Gastroesophageal sphincter (tissue), 4 donors: Measurements from ENCODE around the gene GALT. TPM values are rescaled to one million over a fixed set of nuclear protein-coding genes. Genes with fewer than 3 reads are reported as not detected.
A peak's percentile ranks its signal among the peaks of the same experiment; 100 is the strongest.

ENCODE experiments used
- ATAC-seq: fragments of 150-250 bp; one replicate; pipeline ENCODE4 v1.9.1; 2016; ENCODE audit warnings: mild to moderate bottlenecking, moderate library complexity
- H3K27ac ChIP-seq, 4 donors: fragments of 200-600 bp; sonication (generic) in 3 of 4; 1 replicate in 3 of 4; 2 replicates in 1 of 4; pipeline ENCODE4 v1.5.1; 2016 to 2019
- H3K27me3 ChIP-seq: fragments of 200-600 bp; sonication (generic); one replicate; pipeline ENCODE4 v1.5.1; 2019
- H3K36me3 ChIP-seq, 2 donors: fragments of 200-600 bp; sonication (generic); one replicate each; pipeline ENCODE4 v1.5.1; 2019; ENCODE audit warnings: control low read depth in 1 of 2
- H3K4me1 ChIP-seq, 3 donors: fragments of 200-600 bp; sonication (generic); 1 replicate in 2 of 3; 2 replicates in 1 of 3; pipeline ENCODE4 v1.5.1; 2016 to 2019; ENCODE audit warnings: control low read depth in 2 of 3
- H3K4me3 ChIP-seq, 2 donors: fragments of 200-600 bp; sonication (generic); one replicate each; pipeline ENCODE4 v1.5.1; 2019; ENCODE audit warnings: mild to moderate bottlenecking in 1 of 2, moderate library complexity in 1 of 2
- H3K9me3 ChIP-seq, 3 donors: fragments of 200-600 bp; sonication (generic); one replicate each; pipeline ENCODE4 v1.5.1; 2017 to 2019; ENCODE audit warnings: control low read depth in 2 of 3
- EP300 ChIP-seq: sonication (generic); formaldehyde crosslinking; IDR thresholded peaks from one replicate; pipeline ENCODE4 v1.6.1; 2017; ENCODE audit warnings: antibody characterized with exemption, mild to moderate bottlenecking
- POLR2A ChIP-seq, 2 donors: fragments of 450-650 bp; IDR thresholded peaks; one replicate each; pipeline ENCODE4 v1.6.1; 2017; ENCODE audit warnings: antibody characterized with exemption in 2 of 2, mild to moderate bottlenecking in 2 of 2, moderate library complexity in 1 of 2
- POLR2AphosphoS5 ChIP-seq: sonication (generic); formaldehyde crosslinking; IDR thresholded peaks from one replicate; pipeline ENCODE4 v1.6.1; 2017; ENCODE audit warnings: antibody characterized with exemption
- WGBS, 2 donors: methylation state at CpG; one replicate each; pipeline ENCODE4 v1.1.5; 2018; ENCODE audit warnings: low coverage in 1 of 2; 5-methylcytosine and 5-hydroxymethylcytosine counted together
- total RNA-seq, 4 donors: library from RNA; depleted of rRNA; stranded (reverse); fragments of >200 nt; gene quantifications; one replicate each; pipeline ENCODE4 v1.1.0, GENCODE V29; 2016
- TF ChIP-seq, protein P1 (sequence below), 4 experiments: fragments of 200-600 bp in 2 of 4; fragments of 450-650 bp in 2 of 4; sonication (generic) in 1 of 4; IDR thresholded peaks; one replicate each; pipeline ENCODE4 v1.5.1; 2017 to 2019; ENCODE audit warnings: antibody characterized with exemption in 4 of 4, mild to moderate bottlenecking in 2 of 4, moderate library complexity in 2 of 4

The GALT gene
- total RNA-seq: 10 to 100 TPM; 19.1 to 51.4 (median 25.7) TPM

DNA sequence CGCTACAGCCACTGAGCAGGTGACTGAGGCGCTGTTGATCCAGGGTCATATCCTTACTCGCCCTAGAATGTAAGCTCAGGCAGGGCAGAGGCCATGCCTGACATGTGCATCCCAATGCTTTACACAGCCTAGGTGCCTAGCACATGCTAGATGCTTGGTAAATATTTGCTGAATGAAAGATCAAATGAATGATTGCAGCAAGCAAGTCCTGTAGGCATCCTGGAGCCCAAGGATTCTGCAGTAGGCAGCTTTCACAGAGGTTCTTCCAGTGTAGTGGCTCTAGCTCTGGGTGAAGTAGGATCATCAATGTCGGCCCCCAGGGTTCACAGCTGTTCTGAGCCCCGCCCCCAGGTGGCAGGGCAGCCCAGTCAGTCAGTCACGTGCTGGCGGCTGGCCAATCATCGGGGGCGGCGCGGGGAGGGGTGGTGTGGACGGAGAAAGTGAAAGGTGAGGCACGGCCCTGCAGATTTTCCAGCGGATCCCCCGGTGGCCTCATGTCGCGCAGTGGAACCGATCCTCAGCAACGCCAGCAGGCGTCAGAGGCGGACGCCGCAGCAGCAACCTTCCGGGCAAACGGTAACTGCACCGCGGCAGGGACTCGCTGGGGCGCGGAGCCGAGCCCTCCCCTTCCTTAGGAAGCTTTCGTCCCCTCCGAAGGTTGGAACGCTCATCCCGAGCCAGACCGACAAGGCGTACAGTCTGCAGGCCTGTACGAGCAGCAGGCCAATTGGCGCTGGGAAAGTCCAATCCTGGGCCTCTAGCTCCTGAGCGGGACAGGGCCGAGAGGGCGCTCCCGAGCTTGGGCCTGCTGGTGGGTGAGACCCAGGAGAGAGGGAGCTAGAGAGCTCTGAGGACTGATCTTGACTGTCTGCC is at the start of gene GALT:
TSS of gene GALT (plus strand) at position 465 of the 873 bp plus-strand sequence. CDS start at position 495, 30 bp downstream.
- TF ChIP-seq POLR2A (IDR thresholded peaks at IDR 0.05) (peak; percentile 16 to 45), POLR2AphosphoS5 (peak; percentile 67), EP300 (no peak)
- TF ChIP-seq, protein P1, sequence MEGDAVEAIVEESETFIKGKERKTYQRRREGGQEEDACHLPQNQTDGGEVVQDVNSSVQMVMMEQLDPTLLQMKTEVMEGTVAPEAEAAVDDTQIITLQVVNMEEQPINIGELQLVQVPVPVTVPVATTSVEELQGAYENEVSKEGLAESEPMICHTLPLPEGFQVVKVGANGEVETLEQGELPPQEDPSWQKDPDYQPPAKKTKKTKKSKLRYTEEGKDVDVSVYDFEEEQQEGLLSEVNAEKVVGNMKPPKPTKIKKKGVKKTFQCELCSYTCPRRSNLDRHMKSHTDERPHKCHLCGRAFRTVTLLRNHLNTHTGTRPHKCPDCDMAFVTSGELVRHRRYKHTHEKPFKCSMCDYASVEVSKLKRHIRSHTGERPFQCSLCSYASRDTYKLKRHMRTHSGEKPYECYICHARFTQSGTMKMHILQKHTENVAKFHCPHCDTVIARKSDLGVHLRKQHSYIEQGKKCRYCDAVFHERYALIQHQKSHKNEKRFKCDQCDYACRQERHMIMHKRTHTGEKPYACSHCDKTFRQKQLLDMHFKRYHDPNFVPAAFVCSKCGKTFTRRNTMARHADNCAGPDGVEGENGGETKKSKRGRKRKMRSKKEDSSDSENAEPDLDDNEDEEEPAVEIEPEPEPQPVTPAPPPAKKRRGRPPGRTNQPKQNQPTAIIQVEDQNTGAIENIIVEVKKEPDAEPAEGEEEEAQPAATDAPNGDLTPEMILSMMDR (IDR thresholded peaks at IDR 0.05): peak in 3 of 4 experiments; percentile 41 to 59 (median 49)
- H3K36me3 ChIP-seq: peaks cover 0 to 24% of the 10 kb centered on the region in 2 donors
- WGBS, 2 donors: 13 to 87% methylated on average over 2 to 7 of the region's 43 CpGs
- peak within 1 kb of the TSS; percentile 62 to 69 for H3K4me3 ChIP-seq
- H3K27me3 ChIP-seq: no peaks in the 10 kb centered on the region
- peak; percentile 91 for ATAC-seq
- H3K27ac ChIP-seq: peak within 1 kb of the TSS; percentile 65 to 94 (median 88)
- H3K4me1 ChIP-seq: peaks cover 2 to 41% (median 21%) of the 10 kb centered on the region in 3 donors
- H3K9me3 ChIP-seq: no peaks in the 10 kb centered on the region

DNA sequence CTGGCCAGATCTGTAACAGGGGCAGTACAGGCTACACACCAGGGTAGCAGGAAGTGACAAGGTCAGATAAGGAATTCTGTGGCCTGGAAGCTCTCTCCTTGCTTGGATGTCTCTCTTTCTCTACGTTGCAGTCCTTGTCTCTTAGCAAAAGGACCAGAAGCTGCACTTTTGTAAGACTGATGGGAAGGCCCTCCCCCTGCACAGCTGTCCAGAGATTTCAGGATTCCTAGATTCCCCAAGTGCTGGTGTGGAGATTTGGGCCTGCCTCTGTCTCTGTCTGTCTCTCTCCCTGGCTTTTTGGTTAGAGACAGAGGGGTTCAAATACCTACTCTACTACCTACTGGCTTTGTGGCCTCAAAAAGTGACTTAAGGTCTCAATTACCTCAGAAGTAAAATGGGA is 46.9 kb upstream of the GALT start:
- Histone ChIP-seq H3K27me3 (peaks cover 7% of the 10 kb centered on the region), H3K27ac (no peak overlapping the region), H3K36me3 (no peaks in the 10 kb centered on the region), H3K4me3 (no peak overlapping the region), H3K4me1 (peaks cover 0 to 4% (median 0%) of the 10 kb centered on the region in 3 donors), H3K9me3 (no peaks in the 10 kb centered on the region)
- TF ChIP-seq POLR2AphosphoS5: no peak
- no peak for ATAC-seq
- WGBS, 2 donors: 43 to 50% methylated on average over 1 of the region's 1 CpG

DNA sequence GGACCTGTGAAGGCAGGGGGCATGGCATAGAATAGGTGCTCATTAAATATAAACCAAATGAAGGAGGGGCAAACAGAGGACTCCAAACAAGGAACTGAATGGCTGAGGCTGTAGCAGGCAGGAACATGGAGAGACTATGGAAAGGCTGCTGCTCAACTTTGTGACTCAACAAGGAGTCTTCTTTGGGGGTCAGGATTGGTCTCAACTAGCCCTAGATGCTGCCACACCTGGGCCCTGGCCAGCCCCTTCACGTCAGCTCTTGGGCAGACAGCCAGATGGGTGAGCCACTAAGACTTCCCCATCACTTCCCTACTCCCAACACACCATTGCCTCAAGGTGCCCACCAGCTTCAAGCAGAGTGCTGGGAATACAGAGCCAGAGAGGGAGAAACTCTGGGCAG is 45.6 kb upstream of the GALT start:
- H3K27me3 ChIP-seq: peaks cover 6% of the 10 kb centered on the region
- no peak overlapping the region for H3K4me3 ChIP-seq
- 0% methylated on average over 1 of the region's 1 CpG; no CpG with 5 or more reads in 1 of the 2 donors for WGBS, 2 donors
- no peak for ATAC-seq
- no peak for TF ChIP-seq EP300
- TF ChIP-seq POLR2A (IDR thresholded peaks at IDR 0.05): no peak
- TF ChIP-seq POLR2AphosphoS5: no peak
- TF ChIP-seq, protein P1 (IDR thresholded peaks at IDR 0.05): no peak
- H3K27ac ChIP-seq: no peak overlapping the region
- H3K4me1 ChIP-seq: no peaks in the 10 kb centered on the region
- H3K36me3 ChIP-seq: no peaks in the 10 kb centered on the region
- no peaks in the 10 kb centered on the region for H3K9me3 ChIP-seq

DNA sequence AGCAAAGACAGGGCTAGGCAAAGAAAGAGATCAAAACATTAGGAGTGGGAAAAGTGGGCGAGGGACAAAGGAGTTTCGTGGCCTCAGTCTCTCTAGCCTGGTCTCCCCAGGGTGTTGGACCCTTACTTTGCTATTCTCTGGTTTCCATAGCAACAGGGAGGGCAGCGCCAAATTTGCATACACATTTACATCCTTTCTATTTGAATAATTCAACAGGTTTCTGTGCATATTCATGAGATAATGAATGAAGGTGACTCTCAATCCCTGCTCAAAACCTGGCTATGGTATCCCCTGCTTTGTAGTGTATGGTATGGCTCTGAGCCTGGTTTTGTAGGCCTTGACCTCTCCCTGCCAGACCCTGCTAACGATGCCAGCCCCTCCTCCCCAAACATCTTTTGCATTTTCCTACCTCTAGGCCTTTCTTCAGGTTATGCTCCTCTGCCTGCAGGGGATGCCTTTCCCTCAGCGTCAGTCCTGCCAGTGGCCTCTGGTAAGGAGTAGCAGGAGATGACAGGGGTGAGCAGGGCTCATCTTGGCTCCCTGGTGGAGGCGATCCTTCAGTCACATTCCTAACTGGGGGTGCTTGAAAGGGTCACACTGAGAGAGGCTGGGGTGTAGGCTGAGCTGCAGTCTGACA is 44.4 kb upstream of the GALT start:
- TF ChIP-seq POLR2AphosphoS5: no peak
- TF ChIP-seq, protein P1 (IDR thresholded peaks at IDR 0.05): no peak
- no peak for TF ChIP-seq EP300
- TF ChIP-seq POLR2A (IDR thresholded peaks at IDR 0.05): no peak
- Histone ChIP-seq H3K27ac (no peak overlapping the region), H3K4me3 (no peak overlapping the region), H3K4me1 (no peaks in the 10 kb centered on the region), H3K27me3 (no peaks in the 10 kb centered on the region), H3K9me3 (no peaks in the 10 kb centered on the region), H3K36me3 (no peaks in the 10 kb centered on the region)
- 66 to 90% methylated on average over 3 to 4 of the region's 6 CpGs for WGBS, 2 donors
- no peak for ATAC-seq

DNA sequence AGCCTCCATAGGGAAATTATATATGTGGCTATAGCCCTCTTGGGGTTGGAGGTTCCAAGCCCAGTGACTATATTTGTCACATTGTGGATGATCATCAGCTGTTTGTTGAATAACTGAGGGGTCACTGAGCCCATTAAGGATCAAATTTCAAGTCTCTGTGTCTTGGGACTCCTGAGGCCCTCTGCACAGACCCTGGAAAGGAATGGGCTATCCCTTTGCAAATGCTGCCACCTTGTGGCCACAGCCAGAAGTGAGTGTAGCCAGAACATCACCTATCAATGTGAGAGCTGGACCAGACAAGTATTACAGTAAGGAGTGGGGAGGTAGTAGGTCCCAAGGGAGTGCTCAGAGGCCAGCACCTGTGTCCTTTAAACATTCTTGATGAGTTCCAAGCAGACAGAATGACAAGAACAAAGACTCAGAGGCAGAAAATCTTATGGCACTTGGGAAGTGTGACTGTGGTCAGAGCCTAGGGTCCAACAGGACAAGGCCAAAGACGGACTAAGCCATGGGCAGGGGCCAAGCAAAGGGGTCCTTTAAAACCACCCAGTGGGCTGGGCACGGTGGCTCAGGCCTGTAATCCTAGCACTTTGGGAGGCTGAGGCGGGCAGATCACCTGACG is 42.8 kb upstream of the GALT start:
- WGBS, 2 donors: 20 to 46% methylated on average over 2 to 4 of the region's 4 CpGs
- Histone ChIP-seq H3K36me3 (no peaks in the 10 kb centered on the region), H3K9me3 (no peaks in the 10 kb centered on the region), H3K4me3 (no peak overlapping the region), H3K27me3 (no peaks in the 10 kb centered on the region), H3K4me1 (no peaks in the 10 kb centered on the region), H3K27ac (no peak overlapping the region)
- ATAC-seq: peak; percentile 87
- TF ChIP-seq, protein P1 (IDR thresholded peaks at IDR 0.05): peak; percentile 88 to 93 (median 91)
- TF ChIP-seq POLR2A (IDR thresholded peaks at IDR 0.05): no peak
- no peak for TF ChIP-seq EP300
- TF ChIP-seq POLR2AphosphoS5: no peak
